Left lung (tissue), 10 donors: ENCODE measurements around the gene PLEKHO1. TPM values are rescaled to one million over a fixed set of nuclear protein-coding genes. Genes with fewer than 3 reads are reported as not detected.

Source experiments
- ATAC-seq: fragments of 200-7000 bp; cut with Tn5 transposase; one replicate; pipeline ENCODE4 v1.9.1; 2020; ENCODE audit warnings: moderate library complexity
- DNase-seq, 4 donors: peaks; one replicate each; pipeline ENCODE4 v3.0.0-alpha.2; 2013 to 2020
- H3K27ac ChIP-seq, 2 donors: fragments of 200-600 bp; sonication (generic) in 1 of 2; one replicate each; pipeline versions ENCODE4 v1.5.0 to v1.8.0; 2020 to 2021
- H3K27me3 ChIP-seq, 2 donors: fragments of 200-600 bp; sonication (generic) in 1 of 2; one replicate each; pipeline versions ENCODE4 v1.5.0 to v1.8.0; 2020 to 2021
- H3K36me3 ChIP-seq, 2 donors: fragments of 200-600 bp; sonication (generic) in 1 of 2; one replicate each; pipeline versions ENCODE4 v1.5.0 to v1.8.0; 2020 to 2021
- H3K4me1 ChIP-seq, 2 donors: fragments of 200-600 bp; one replicate each; pipeline ENCODE4 v1.8.0; 2021
- H3K4me3 ChIP-seq, 2 donors: fragments of 200-600 bp; sonication (generic) in 1 of 2; one replicate each; pipeline versions ENCODE4 v1.5.0 to v1.8.0; 2020 to 2021; ENCODE audit warnings: mild to moderate bottlenecking in 1 of 2
- H3K9me3 ChIP-seq, 2 donors: fragments of 200-600 bp; sonication (generic) in 1 of 2; one replicate each; pipeline versions ENCODE4 v1.5.0 to v1.8.0; 2020 to 2021
- intact Hi-C, 2 donors: fragments of 100-400 bp; cut with DNase I; formaldehyde crosslinking; loops; one replicate each; pipeline versions ENCODE4 v1.11.2 to v1.14.2; 2022
- polyA plus RNA-seq, 6 donors: library from polyadenylated mRNA; unstranded; fragments of 120-200 nt; gene quantifications; one replicate each; pipeline ENCODE4 v1.2.1, GENCODE V29; 2013; ENCODE audit not compliant: insufficient read length in 6 of 6
- total RNA-seq, 2 donors: library from RNA; stranded (reverse); fragmentation: NEBNext Ultra II Directional; extraction: Animal tissue kit (Norgen Biotek cat#: 25700); gene quantifications; one replicate each; pipeline ENCODE4 v1.2.1, GENCODE V29; 2021
- TF ChIP-seq, protein P1 (sequence below), 2 donors: fragments of 200-600 bp; sonication (generic) in 1 of 2; IDR thresholded peaks; one replicate each; pipeline versions ENCODE4 v1.5.0 to v1.8.0; 2021; ENCODE audit warnings: antibody characterized with exemption in 2 of 2
- donor health status: DM: no; HTN: yes; CAD: no.
- donor health status: DM: no; HTN: no; CAD: no.

The PLEKHO1 gene
- total and polyA plus RNA-seq, 8 donors = 35.3 to 55.1 (median 47.9) TPM

DNA sequence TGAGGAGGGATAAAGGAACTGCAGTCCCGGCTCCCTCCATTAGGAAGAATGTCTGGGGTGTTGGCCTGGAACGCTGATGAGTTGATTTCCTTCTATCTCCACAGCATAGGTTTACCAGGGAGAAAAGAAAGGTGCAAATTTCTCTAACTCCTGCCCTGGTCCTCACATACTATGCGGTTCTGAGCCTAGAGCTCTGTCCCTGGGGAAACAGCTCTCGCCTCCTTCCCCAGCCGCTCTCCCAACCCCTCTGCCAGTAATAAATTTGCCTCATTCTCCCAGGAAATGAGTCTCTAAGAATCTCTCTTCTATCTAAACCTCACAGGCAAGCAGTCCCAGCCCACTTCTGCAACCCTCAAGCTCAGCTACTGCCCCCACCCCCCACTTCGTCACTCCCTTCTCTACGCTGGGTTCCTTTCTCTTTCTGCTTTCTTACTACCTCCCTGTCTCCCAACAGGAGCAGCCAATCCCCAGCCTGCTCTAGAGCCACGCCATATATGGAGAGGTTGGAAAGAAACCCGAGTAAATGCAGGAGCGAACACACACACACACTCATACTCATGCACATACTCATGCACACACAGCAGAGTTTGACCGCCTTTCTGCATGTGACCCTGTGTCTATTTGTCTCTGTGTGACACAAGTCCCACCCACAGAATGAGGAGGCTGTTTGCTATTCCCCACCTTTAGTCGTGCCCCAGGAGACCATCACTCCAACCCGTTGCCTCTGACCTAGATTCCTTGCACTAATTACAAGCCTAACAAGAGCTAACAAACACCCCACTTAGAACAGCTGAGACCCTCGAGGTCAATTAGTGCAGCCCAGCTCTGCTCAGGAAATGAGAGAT, 13.4 kb downstream of the PLEKHO1 start:
- H3K27ac ChIP-seq = peak overlapping the region; percentile 89 to 95
- no peaks in the 10 kb centered on the region for H3K9me3 ChIP-seq
- peaks cover 0 to 19% of the 10 kb centered on the region in 2 donors for H3K36me3 ChIP-seq
- DNase-seq (peak; percentile 85 to 97 (median 92)), ATAC-seq (peak; percentile 94)
- TF ChIP-seq, protein P1, sequence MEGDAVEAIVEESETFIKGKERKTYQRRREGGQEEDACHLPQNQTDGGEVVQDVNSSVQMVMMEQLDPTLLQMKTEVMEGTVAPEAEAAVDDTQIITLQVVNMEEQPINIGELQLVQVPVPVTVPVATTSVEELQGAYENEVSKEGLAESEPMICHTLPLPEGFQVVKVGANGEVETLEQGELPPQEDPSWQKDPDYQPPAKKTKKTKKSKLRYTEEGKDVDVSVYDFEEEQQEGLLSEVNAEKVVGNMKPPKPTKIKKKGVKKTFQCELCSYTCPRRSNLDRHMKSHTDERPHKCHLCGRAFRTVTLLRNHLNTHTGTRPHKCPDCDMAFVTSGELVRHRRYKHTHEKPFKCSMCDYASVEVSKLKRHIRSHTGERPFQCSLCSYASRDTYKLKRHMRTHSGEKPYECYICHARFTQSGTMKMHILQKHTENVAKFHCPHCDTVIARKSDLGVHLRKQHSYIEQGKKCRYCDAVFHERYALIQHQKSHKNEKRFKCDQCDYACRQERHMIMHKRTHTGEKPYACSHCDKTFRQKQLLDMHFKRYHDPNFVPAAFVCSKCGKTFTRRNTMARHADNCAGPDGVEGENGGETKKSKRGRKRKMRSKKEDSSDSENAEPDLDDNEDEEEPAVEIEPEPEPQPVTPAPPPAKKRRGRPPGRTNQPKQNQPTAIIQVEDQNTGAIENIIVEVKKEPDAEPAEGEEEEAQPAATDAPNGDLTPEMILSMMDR (IDR thresholded peaks at IDR 0.05) = no peak
- H3K27me3 ChIP-seq = no peaks in the 10 kb centered on the region
- peak overlapping the region in 1 of 2 donors; percentile 18 for H3K4me3 ChIP-seq
- peaks cover 12 to 81% of the 10 kb centered on the region in 2 donors for H3K4me1 ChIP-seq
- intact Hi-C loops = loop anchor here in 1 of 2 donors (10.0 kb wide), 1 partner anchor 198 kb away; no protein-coding TSS in a partner anchor

DNA sequence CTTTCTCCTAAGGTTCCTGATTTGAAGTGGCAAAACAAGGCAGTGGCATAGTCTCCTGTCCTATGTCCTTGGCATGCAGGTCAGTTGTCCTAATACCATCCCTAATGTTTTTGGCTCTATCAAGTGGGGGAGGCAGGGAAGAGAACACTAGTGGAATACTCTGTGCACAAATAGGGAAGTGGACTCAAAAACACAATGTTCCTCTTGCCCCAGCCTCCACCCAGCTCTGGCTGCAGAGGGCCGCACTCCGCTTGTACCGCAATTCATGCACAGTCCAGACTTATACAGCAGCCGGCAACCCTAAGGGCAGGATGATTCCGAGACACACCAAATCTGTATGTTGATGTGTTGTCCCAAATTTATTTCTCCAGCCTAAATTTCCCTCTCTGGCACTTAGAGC, 14.5 kb downstream of the PLEKHO1 start:
- DNase-seq (no peak), ATAC-seq (peak; percentile 1)
- Histone ChIP-seq H3K4me1 (peaks cover 12 to 75% of the 10 kb centered on the region in 2 donors), H3K4me3 (no peak overlapping the region), H3K27me3 (no peaks in the 10 kb centered on the region), H3K36me3 (peaks cover 0 to 9% of the 10 kb centered on the region in 2 donors), H3K27ac (peak overlapping the region; percentile 89 to 95), H3K9me3 (no peaks in the 10 kb centered on the region)
- intact Hi-C loops = loop anchor here in 1 of 2 donors (10.0 kb wide), 1 partner anchor 199 kb away; no protein-coding TSS in a partner anchor
- TF ChIP-seq, protein P1 (IDR thresholded peaks at IDR 0.05) = no peak

DNA sequence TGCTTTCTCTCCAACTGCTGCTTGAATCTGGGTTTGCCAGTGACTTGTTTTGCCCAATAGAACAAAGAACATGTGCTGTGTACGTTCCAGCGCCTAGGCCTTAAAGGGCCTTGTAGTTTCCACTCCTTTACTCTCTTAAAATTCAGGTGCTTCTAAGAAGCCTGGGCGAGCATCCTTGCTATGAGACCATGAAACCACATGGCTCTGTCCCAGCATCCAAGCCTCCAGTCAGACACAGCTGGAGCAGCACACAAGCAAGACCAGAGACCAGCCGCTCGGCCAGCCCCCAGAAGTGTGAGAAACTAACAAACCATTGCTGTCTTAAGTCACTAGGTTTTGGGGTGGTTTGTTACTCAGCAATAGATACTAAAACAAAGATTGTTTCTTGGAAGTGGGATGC, 15.1 kb downstream of the PLEKHO1 start:
- H3K27ac ChIP-seq = peak overlapping the region in 1 of 2 donors; percentile 89
- H3K27me3 ChIP-seq = no peaks in the 10 kb centered on the region

DNA sequence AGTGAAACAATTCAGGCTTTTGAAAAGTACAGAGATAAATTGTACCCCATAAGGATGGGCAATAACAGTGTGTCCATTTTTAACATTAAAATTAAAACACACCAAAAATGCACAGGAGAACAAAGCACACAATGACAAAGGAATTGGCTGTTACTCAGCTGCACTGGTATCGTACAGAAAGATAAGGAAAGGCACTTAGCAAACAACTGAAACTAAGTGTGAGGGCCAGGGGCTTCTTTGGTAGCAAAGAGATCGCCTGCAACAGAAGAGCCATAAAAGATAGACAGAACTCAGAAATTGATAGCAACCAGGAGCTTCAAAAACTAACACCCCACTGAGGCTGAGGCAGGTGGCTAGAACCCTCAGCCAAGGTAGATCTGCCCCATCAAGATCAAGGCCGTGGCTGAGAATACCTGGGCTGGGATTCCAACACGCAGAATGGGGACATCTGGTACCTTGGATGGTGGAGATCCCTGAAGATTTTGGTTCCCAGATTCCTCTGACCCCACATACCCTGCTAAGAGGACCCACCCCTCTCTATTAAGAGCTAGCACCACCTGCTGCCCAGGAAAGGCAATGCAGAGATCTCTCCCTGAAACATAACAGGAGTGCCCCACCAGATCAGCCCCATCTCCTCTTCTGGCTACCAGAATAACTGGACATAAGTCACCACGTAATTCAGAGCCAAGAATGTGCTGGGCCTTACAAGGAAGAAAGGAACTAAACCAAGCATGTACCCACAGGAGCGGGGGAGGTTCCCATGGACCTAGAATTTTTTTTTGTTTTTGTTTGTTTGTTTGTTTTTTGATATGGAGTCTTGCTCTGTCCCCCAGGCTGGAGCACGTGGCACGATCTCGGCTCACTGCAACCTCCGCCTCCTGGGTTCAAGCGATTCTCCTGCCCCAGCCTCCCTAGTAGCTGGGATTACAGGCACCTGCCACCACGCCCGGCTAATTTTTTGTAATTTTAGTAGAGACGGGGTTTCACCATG, 16.2 kb downstream of the PLEKHO1 start:
- intact Hi-C loops = loop anchor here in 1 of 2 donors (5.0 to 10.0 kb wide), 2 partner anchors 89 to 201 kb away; no protein-coding TSS in a partner anchor
- Histone ChIP-seq H3K27me3 (no peaks in the 10 kb centered on the region), H3K36me3 (no peaks in the 10 kb centered on the region), H3K4me1 (peaks cover 12 to 58% of the 10 kb centered on the region in 2 donors), H3K27ac (peak overlapping the region in 1 of 2 donors; percentile 89), H3K4me3 (no peak overlapping the region), H3K9me3 (no peaks in the 10 kb centered on the region)
- peak; percentile 7 for ATAC-seq
- peak in 1 of 4 donors; percentile 48 for DNase-seq
- TF ChIP-seq, protein P1 (IDR thresholded peaks at IDR 0.05) = peak; percentile 59 to 60

More for the DNA sequence above, 15.1 kb downstream of the PLEKHO1 start:
- Histone ChIP-seq H3K36me3 (peaks cover 0 to 3% of the 10 kb centered on the region in 2 donors), H3K9me3 (no peaks in the 10 kb centered on the region), H3K4me1 (peaks cover 12 to 70% of the 10 kb centered on the region in 2 donors), H3K4me3 (no peak overlapping the region)
- DNase-seq = no peak
- ATAC-seq = no peak
- intact Hi-C loops = loop anchor here in 1 of 2 donors (5.0 to 10.0 kb wide), 2 partner anchors 87 to 200 kb away; no protein-coding TSS in a partner anchor
- TF ChIP-seq, protein P1 (IDR thresholded peaks at IDR 0.05) = no peak
